GM19239 (cell line): ENCODE results near the gene SPNS2.

Source experiments
- DNase-seq: peaks from one replicate; pipeline ENCODE4 v3.0.0; 2011; ENCODE audit warnings: low spot score; ENCODE audit not compliant: insufficient read length
- FAIRE-seq: peaks from 2 replicates; lab custom pipeline; 2011; peaks lifted over from hg19 to GRCh38; lab: Jason Lieb, UNC

The SPNS2 gene, protein sequence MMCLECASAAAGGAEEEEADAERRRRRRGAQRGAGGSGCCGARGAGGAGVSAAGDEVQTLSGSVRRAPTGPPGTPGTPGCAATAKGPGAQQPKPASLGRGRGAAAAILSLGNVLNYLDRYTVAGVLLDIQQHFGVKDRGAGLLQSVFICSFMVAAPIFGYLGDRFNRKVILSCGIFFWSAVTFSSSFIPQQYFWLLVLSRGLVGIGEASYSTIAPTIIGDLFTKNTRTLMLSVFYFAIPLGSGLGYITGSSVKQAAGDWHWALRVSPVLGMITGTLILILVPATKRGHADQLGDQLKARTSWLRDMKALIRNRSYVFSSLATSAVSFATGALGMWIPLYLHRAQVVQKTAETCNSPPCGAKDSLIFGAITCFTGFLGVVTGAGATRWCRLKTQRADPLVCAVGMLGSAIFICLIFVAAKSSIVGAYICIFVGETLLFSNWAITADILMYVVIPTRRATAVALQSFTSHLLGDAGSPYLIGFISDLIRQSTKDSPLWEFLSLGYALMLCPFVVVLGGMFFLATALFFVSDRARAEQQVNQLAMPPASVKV

DNA sequence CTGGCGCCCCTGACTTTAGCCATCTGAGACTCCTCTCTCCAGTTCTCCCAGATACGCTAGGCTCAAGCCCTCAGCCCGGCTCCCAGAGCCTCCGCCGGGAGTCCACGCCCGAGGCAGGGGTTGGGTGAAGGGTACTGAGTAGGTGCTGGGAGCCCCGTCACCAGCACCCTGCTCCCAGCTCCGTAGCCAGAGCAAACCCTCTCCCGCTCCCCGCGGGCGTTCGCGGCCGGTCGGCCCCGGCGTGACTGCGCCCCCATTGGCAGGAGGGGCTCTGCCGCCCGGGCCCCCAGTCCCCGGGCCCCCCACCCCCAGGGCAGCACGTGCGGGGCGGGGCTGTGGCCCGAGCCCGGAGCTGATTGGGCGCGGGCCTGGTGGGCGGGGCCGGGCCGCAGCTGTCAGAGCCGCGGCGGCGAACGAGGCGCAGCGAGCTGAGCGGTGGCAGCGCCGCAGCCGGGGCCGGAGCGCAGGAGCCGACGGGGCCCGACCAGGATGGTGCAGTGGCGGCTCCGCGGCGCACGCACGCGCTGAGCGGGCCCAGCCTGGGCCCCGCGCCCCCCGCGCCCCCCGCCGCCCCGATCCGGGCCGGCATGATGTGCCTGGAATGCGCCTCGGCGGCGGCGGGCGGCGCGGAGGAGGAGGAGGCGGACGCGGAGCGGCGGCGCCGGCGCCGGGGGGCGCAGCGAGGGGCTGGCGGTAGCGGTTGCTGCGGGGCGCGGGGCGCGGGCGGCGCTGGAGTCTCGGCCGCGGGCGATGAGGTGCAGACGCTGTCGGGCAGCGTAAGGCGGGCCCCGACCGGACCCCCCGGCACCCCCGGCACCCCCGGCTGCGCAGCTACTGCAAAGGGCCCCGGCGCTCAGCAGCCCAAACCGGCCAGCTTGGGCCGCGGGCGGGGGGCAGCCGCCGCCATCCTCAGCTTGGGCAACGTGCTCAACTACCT lies at the start of gene SPNS2:
TSS of gene SPNS2 (plus strand) at position 421 of the 937 bp plus-strand sequence. CDS start at position 588, 167 bp downstream.
- FAIRE-seq (no peak), DNase-seq (peak; percentile 96)

DNA sequence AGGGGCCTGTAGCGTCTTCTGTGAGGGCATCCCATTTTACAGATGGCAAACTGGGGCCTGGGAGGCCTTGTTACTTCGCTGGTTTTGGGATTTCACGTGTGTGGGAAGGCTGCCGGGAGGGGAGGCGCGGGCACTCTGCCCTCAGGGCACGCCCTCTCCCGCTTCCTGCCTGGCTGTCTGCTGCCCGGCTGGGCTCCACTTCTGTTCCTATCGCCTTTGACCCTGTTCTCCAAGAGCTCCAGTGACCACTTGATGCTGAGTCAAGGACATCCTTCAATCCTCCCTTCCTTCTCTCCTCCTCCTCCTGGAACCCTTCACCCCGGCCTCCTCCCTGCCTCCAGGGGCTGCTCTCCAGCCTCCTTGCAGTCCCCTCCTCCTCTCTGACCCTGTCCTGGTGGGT lies 48.9 kb upstream of the SPNS2 start:
- DNase-seq (no peak), FAIRE-seq (no peak)

DNA sequence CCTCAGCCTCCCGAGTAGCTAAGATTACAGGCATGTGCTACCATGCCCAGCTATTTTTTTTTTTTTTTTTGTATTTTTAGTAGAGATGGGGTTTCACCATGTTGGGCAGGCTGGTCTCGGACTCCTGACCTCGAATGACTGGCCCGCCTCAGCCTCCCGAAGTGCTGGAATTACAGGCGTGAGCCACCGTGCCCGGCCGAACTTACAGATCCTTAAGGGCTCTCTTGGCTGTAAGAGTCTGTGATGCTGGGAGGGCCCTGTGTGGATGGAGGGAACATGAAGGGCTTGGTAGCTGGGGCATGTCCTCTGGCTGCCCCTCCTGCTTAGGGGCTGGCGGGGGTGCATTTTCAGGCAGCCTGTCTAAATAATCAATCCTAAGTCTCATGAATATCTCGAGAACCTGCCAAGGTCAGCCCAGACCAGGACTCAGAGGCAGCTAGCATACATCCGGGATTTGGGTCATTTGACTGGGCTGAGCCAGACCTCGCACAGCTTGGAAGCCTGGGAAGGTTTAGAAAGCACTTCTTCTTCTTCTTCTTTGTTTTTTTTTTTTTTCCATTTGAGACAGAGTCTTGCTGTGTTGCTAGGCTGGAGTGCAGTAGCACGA lies 47.9 kb upstream of the SPNS2 start:
- FAIRE-seq (no peak), DNase-seq (no peak)

DNA sequence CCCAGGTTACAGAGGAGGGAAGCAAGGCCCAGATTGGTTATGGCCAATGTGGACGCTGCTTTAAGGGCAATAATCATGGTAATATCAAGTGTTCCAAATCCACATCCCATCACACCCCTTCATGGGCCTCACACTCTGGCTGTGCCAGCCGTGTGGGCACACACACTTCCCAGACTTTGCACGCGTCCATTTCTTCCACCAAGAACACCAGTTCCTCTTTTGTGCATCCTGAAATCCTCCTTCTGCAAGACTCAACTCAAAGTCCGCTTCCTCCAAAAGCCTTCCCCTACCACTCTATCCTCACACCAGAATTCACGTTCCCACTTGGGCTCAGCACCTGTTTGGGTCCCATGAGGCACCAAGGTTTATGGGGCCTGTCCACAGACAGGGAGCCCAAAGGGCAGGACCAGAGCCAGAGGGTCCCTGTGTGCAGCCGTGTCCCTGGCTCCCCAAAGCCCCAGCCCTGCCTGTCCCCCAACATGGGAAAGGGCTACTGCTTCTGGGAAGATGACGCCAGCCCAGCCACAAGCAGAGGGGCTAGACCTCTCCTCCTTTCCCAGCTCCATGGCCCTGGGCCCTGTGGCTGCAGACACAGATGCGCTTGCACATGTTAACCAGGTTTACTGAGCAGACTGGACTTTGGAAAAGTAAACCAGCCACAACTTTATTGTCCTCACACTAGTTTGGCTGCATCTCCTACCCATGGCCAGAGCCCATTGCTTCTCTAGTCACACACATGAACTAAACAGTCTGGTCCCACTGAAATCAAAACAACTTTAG lies 44.7 kb upstream of the SPNS2 start:
- DNase-seq, result no peak
- no peak for FAIRE-seq

DNA sequence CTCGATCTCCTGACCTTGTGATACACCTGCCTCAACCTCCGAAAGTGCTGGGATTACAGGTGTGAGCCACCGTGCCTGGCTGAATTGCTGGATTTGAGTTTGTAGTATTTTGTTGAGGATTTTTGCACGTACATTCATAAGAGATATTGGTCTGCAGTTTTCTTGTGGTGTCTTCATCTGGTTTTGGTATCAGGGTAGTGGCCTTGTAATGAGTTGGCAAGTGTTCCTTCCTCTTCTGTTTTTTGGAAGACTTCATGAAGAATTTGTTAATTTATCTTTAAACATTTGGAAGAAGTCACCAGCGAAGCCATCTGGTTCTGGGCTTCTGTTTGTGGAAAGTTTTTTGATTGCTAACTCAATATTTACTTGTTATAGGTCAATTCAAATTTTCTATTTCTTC lies 38.0 kb upstream of the SPNS2 start:
- FAIRE-seq (no peak), DNase-seq (no peak)

DNA sequence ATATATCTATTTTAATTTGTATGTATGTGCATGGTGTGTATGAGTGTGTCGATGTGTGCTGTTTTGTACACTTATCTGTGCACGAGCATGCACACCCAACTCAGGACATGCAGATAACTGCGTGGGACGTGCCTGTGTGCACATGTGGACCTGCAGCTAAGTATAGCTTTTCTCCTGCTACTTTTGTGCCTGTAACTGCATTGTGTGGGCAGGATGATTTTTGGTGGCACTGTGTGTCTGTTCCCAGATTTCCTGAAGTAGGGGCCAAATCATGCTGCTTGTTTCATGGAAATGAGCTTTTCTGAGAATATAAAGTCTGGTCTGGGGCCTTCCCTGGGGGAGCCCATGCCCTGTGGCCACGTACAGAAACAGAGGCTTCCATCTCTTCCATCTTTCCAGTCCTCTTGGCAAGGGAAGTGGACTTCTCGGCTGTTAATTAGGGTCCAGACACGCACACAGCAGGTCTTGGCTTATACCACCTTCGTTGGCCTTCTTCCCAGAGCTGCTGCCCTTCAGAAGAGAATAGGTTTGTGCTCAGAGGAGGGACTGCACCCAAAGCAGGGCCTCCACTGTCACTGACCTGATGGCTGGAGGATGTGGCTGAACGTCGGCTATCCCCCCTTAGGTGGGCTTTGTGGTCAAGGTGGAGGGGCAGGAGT lies 34.7 kb upstream of the SPNS2 start:
- FAIRE-seq, result no peak
- DNase-seq, result no peak

DNA sequence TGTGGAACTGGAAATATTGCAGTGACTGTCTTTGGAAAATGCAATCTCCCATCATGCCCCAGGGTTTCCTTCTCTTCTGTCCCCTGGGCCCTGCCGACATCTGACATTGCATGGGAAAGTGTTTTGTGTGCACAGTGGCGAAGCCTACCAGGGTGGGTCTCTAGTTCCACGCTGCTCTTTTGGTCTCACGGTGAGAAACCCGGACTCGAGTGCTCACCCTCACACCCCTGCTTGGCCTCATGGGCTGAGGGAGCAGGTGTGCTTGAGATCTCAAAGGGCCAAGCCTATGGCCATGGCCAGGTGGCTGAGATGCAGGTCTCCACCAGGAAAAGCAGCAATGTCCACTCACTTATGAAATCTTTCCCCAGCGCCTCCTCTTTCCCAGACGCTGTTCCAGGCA lies 32.9 kb upstream of the SPNS2 start:
- no peak for FAIRE-seq
- DNase-seq, result no peak

DNA sequence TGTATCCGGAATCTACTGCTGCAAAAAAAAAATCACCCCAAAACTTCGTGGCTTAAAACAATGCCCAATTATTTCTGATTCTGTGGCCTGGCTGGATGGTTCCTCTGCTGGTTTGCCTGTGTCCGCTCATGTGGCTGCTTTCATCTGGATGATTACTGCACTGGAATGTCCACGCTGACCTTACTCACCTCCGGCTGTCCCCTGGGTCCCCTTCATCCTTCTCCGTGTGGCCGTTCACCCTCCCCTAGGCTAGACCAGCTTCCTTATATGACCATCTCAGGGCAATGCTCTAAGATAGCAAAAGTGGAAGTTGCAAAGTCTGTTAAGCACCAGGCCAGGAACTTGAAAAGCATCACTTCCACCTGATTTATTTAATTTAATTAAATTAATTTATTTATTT lies 31.4 kb upstream of the SPNS2 start:
- DNase-seq, result no peak
- FAIRE-seq, result no peak

DNA sequence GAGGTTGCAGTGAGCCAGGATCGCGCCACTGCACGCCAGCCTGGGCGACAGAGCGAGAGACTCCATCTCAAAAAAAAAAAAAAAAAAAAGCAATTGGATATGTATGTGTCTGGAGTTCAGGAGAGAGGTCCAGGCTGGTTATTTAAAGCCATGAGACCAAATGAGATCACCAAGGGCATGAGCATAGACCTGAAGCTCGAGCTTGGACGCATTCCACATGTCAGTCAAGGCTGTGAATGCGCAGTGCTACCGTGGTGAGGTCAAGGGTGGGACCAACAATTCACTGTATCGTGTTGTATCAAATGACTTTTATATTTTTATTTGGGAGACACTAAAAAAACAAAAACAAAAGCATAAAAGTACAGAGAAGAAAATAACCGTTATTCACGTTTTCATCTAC lies 29.1 kb upstream of the SPNS2 start:
- FAIRE-seq (no peak), DNase-seq (no peak)

DNA sequence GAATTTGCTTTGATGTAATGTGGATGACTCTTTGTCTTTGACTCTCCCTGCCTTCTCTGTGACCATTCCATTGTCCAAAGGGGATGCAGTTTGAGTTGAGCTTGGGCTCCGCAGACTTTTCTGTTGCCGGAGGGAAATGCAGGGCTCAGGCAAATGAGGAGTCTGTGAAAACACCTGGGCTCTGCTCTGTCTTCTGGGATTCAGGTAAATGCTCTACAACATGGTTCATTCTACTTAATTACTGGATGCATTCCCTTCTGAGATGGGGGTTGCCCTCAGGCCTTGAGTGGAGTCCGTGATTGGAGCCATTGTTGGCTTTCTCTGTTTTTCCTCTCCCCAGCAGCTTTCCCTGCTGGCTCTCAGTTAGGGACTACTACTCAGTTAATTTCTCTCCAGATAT lies 26.4 kb upstream of the SPNS2 start:
- FAIRE-seq, result no peak
- no peak for DNase-seq

DNA sequence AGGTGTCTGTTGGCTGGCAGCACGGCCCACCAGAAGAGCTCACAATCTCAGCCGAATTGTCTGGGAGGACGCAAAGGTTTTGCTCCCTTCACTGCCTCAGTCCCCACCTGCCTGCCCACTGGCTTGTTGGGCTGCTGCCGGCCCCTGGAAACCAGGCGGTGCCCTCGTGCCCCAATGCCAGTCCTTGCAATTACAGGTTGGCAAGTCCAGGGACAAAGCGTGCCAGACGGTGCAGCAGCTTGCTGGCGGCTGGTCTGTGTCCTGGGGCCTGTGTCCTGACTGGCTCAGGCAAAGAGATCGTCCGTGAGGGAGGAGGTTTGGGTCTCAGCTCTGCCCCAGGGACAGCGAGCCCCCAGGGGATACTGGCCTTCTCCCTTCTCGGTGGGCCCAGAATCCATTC lies 24.6 kb upstream of the SPNS2 start:
- DNase-seq (no peak), FAIRE-seq (no peak)

DNA sequence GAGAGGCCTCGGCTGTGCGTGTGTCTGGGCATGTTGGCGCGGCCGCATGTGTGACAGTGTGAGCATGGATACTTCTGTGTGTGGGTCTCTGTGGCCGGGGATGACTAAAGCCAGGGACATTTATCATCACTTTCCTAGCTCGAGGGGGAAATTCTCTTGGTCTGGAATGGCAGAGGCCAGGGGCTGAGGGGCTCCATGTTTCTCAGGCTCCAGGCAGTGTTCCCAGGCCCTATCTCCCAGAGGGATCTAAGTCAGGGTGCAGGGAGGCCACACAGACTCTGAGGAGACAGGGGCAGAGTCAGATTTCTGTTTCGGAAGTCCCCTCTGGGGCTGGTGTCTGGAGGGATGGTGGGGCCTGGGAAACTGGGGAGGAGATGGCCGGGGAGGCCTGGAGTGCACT lies 23.7 kb upstream of the SPNS2 start:
- DNase-seq, result no peak
- no peak for FAIRE-seq

DNA sequence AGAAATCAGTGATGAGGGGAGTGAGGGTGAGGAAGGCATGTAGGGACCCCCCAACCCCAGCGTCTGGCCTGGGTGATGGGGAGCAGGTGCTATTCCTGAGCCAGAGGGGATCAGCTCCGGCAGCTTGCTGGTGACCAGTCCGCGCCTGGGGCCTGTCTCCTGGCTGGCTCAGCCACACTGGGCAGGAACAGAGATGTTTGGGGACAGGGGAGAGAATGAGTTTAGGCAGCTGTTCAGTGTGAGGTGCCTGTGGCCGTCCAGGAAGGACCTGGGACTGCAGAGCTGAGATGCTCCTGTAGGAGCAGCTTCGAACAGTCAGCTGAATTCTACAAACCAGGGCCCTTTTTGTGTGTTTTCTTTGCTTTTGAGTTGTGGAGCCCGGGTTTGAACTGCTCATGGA lies 23.2 kb upstream of the SPNS2 start:
- FAIRE-seq (no peak), DNase-seq (no peak)

DNA sequence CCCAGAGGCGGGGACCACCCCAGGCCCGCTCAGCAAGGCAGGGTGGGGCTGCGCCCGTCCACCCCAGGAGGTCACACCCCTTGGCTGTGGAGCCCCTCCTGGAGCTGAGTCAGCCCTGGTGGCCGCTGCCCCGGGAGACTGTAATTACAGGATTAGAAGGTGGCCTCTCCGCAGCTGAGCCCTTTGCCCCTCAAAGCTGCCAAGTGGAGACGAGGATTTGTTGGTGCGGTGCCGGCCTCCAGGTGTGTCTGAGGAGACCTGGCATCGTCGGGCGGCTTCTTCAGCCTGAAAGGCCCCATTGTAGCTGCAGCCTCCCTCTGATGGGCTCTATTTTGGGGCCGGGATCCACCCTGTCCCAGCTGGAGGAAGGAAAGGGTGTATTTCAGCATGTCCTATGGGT lies 22.7 kb upstream of the SPNS2 start:
- no peak for FAIRE-seq
- DNase-seq, result no peak

DNA sequence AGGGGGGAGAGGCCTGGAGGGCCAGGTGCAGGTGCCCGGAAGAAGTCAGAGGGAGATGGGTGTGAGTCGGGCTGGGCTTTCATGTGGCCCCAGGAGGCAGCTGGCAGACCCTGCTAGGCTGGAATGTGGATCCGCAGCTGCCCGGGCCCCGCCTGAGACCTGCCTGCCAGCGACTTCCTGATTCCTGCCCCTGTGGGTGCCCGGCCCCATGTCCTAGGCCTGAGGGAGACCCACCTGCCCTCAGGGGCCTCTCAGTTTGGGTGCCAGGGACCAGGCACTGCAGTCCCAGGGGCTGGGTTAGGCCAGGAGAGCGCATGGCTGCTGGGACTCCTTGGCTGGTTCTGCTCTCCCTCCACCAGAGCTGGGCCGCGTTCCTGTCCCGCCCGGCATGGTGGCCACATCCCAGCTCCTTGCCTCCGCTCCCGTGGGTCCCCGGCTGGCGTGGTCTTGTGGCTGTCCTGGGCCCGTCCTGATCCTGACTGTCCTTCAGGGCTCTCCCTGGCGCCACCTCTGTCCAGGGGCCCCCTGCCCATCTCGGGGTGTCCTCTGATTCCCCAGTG lies 22.1 kb upstream of the SPNS2 start:
- DNase-seq, result no peak
- FAIRE-seq, result no peak

DNA sequence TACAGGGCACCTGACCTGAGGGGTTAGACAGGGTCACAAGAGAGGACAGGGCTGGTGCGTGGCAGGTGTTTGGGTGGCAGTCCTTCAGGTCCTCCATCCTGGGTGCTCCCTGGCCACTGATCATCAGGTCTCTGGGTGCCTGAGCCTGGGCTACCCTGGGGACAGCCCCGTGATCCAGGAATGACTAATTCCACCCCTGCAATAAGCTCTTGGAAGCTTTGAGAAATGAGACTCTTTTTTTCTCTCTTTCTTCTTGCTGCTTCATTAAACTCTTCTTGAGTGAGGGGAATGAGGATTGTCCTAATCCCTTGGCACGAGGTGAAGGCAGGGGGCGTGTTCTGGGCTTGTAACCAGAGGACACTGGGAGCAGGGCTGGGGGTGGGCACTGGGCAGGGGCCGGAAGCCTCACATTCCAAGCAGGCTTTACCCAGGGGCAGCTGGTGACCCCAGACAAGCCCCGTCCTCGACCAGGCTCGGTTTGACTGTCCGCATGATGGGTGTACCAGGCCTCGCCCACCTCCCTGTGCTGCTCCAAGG lies 21.4 kb upstream of the SPNS2 start:
- FAIRE-seq (no peak), DNase-seq (no peak)

DNA sequence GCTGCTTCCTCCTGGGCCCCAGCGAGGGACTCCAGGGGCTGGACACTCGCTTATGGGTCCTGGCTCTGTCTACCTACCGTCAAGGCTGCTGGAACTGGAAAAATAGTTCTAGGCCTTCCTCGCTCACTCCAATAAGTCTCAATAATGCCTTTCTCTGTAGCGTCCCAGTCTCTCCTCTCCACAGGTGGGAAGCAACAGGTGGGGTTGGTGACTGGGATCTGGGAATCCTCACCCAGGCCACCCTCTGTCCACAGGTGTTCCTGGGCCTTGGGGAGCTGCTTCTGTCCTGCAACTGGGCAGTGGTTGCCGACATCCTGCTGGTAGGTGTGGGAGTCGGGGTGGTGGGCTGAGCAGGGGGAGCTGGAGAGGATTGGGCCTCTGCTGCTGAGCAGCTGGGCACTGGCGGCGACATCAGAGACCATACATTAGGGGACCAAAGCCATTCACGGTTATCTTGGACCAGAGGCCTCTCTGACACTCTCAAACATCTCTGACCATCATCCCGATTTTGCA lies 20.3 kb upstream of the SPNS2 start:
- DNase-seq (no peak), FAIRE-seq (no peak)

DNA sequence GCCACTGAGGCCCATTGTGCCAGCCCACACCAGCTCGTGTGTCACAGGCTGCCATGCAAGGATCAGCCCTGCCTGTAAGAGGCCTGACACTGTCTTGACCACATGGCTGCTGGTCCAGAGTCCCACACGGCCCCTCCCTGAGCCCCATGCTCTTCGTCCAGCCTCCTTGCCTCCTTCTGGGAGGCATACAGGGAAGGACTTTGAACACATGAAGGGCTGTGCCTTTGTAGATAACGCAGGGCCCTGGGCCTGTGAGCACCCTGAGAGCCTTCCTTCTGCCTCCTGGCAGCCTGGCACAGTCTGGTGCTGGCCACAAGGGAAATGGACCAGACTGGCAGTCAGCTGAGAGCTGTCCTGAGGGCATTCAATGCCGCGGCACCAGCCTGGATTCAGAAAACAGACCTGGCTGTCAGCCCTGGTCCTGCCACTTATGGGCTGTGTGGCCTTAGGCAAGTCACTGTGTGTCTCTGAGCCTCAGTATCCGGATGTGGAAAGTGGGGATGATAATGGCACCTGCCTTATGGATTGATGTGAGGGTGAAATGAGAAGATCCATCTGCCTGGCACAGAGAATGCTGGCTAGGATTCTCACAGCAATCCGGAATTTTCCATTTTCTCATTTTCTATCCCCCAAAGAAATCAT lies 19.2 kb upstream of the SPNS2 start:
- FAIRE-seq, result no peak
- DNase-seq, result no peak
